GM19395 (cell line): ENCODE data around the gene DRD4.
"Not testable (repeated sequence)": the region's sequence is repeated elsewhere in the genome, so short reads cannot be mapped to it uniquely, and the experiment has no call there.

Experiments used
- ATAC-seq: cut with Tn5 transposase; IDR thresholded peaks from one replicate; pipeline ENCODE4 v1.9.1; 2021; ENCODE audit warnings: mild to moderate bottlenecking, moderate library complexity; ENCODE audit not compliant: unreplicated experiment

DRD4 gene

GRCh38 chr11:641806-642370, 4.8 kb downstream of the DRD4 start:
- ATAC-seq = no peak

DNA sequence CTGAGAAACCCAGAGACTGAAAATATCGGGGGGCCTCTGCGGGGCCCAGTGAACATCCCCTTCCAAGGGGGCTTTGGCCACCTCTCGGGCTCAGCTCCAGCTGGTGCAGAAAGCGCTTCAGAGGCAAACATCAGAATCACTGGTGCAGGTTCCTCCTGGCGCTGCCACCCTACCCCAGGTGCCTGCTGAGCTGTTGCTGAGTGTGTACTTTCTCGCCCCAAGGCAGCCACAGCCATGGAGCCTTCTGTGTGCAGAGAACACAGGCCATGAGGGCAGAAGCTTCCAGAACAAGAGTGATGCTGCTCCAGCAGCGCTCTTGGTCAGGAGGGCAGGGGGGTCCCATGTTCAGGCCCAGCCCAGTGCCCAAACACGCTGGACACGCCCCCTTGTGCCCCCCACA, 6.3 kb downstream of the DRD4 start:
- no peak for ATAC-seq

DNA sequence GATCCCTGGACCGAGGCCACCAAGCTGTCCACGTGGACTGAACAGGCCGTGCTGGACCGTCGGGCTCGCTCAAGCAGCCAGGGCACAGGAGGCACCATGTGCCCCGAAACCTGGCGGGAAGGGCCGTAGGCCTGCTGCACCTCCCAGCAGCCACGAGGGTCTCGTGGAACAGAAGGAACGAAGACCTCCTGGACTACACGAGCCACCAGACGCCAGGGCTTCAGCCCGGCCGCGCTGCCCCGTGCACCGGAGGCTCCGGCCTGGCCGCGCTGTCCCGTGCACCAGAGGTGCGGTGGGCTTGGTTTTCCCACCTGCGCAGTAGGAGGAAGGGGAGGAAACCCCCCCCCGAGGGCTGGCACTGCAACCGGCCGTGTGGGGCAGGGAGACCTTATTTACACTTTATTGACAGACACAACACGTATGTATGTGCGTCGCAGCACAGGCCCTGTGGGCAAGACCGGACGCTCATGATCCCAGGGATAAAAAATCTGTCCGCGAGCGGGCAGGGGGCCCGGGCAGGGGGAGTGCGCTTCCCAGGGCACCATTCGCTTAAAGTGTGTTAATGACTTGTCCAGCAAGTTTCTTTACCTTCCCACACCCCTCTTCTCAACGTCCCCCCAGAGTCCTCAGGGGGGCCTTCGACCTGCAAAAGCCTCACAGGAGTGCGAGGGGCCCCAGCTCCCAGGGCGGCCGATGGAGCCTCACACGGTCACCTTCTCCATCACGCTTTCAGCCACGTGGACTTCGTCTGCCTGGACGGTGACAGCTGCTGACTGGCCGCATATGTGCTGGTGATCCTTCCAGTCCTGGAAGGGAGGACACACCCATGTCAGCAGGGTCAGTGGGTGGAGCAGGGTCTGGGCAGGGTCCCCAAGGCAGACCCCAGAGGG, 7.0 kb downstream of the DRD4 start:
- ATAC-seq = no peak

- ATAC-seq = no peak
Observed at GRCh38 chr11:645536-645935, 8.5 kb downstream of the DRD4 start.

DNA sequence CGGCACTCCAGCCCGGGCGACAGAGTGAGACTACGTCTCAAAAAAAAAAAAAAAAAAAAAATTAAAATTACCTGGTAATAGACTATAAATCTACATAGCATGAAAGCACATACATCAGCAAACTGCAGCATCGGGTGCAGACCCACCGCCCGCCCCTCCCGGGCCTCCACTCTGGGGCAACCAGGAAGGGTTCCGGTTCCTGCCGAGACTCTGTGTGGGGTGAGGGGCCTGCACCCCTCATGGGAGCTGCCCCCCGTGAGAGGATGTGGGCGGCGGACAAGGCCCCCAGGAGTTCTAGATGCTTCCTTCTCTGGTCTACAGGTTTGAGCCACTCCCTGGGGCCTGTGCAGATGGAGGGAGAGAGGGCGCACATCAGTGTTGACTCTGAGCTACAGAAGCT, 9.1 kb downstream of the DRD4 start:
- ATAC-seq = no peak

GRCh38 chr11:647672-648158, 10.6 kb downstream of the DRD4 start:
- ATAC-seq = not testable (repeated sequence)

GRCh38 chr11:650482-650881, 13.4 kb downstream of the DRD4 start:
- ATAC-seq = no peak

DNA sequence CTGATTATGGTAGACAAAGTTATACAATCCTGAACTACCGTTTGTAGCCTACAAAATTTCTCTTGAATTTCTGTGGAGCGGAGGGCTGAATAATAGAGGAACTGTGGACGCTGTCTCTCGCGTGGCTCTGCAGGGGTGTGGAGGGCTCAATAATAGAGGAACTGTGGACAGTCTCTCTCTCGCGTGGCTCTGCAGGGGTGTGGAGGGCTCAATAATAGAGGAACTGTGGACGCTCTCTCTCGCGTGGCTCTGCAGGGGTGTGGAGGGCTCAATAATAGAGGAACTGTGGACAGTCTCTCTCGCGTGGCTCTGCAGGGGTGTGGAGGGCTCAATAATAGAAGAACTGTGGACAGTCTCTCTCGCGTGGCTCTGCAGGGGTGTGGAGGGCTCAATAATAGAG, 16.1 kb downstream of the DRD4 start:
- not testable (repeated sequence) for ATAC-seq

- no peak for ATAC-seq
Observed at GRCh38 chr11:653837-654236, 16.8 kb downstream of the DRD4 start.

GRCh38 chr11:654444-654843, 17.4 kb downstream of the DRD4 start:
- not testable (repeated sequence) for ATAC-seq

GRCh38 chr11:655036-655726, 18.1 kb downstream of the DRD4 start:
- no peak for ATAC-seq

DNA sequence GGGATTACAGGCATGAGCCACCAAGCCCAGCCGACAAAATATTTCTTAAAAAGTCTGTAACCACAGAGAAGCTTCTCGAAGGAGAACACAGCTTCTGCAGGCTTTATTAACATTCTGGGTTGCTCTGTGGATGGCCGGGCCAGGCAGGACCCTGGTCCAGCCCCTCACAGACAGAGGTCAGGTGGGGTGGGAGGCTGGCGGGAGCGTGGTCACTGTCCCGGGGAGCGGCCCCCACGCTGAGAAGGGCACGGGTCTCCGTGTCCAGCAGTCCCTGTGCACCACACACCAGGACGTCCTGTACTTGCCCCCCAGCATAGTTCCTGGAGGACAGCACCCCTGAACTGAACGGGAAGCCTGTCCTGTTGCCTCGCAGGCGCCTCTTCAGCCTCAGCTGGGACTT, 19.4 kb downstream of the DRD4 start:
- ATAC-seq = no peak

- no peak for ATAC-seq
Observed at GRCh38 chr11:656866-657265, 19.8 kb downstream of the DRD4 start.

GRCh38 chr11:657691-658126, 20.6 kb downstream of the DRD4 start:
- no peak for ATAC-seq

DNA sequence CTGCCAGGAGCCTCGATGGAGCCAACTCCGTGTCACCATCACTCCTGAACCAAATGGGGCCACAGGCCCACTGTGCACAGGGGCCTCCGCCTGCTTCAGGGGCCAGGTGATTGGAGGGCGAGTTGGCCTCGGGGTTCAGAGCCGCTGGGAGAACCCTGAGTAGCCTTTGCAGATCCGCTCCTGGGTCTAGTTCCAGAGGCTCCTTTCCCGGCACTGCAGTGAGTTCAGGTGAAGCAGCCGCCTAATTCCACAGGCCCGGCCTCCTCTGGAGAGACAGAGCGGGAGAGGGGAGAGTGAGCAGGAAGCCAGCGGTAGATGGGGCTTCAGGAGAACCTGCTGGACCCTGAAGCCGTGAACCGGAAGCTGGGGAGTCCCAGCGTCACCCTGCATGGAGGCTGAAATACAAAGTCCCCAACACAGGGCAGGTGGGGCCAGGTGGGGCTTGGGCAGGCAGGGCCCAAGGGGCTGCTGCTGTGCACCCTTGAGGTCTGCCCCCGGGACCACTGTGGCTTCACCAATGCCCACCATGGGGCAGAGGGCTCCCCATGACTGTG, 22.5 kb downstream of the DRD4 start:
- no peak for ATAC-seq

DNA sequence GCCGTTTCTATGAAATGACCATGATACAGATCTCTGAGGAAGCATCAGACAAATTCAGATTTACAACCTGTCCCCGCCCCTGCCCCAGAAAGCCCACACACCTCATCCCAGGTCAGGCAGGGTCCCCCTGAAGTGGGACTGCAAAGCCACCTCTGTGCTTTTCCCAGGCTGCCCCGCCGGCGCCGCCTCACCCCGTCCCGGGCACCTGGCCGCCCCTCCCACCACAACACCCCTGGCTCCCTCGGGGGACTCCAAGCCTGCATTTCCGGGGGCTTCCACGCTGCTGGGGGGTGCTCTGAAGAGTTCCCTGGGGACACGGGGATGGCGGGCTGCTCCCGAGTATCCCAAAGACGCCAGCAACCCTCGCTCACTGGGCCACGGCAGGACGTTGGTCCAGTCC, 23.2 kb downstream of the DRD4 start:
- ATAC-seq = no peak

- ATAC-seq = no peak
Observed at GRCh38 chr11:660681-661444, 23.8 kb downstream of the DRD4 start.

GRCh38 chr11:662689-663274, 25.7 kb downstream of the DRD4 start:
- no peak for ATAC-seq

DNA sequence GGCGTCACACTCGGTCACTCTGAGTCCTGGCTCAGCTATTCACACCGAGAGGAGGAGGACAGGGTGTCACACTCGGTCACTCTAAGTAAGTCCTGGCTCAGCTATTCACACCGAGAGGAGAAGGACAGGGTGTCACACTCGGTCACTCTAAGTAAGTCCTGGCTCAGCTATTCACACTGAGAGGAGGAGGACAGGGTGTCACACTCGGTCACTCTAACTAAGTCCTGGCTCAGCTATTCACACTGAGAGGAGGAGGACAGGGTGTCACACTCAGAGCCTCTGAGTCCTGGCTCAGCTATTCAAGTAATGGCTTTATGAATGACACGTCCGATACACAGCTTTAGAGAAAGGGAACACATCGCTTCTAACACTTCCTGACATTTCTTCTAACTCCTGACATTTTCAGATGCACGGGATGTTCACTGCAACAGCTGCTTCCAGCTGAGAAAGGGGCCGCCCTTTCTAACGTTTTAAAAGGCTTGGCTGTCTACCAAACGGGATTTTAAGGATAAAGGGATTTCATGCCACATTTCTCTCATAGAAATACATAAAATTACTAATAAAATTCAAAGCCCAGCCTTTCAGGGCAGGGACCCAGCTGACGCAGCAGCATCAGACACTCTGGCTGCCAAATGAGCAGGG, 28.1 kb downstream of the DRD4 start:
- no peak for ATAC-seq
